Lower leg skin (tissue), 4 donors: ENCODE results near the gene CASP3. TPM values are rescaled to one million over a fixed set of nuclear protein-coding genes. Genes with fewer than 3 reads are reported as not detected.

Experiments
- DNase-seq, 2 donors: peaks; one replicate each; pipeline ENCODE4 v3.0.0-alpha.2; 2019; ENCODE audit warnings: low spot score in 2 of 2
- H3K4me3 ChIP-seq: fragments of 200-600 bp; sonication (generic); 2 replicates; pipeline ENCODE4 v1.5.1; 2017; ENCODE audit warnings: mild to moderate bottlenecking, low read depth; ENCODE audit not compliant: poor library complexity, severe bottlenecking
- CTCF ChIP-seq, 3 donors: fragments of 450-650 bp; IDR thresholded peaks; one replicate each; pipeline ENCODE4 v1.5.1; 2016; ENCODE audit warnings: antibody characterized with exemption in 3 of 3, mild to moderate bottlenecking in 3 of 3, moderate library complexity in 2 of 3
- POLR2A ChIP-seq, 2 donors: fragments of 450-650 bp; IDR thresholded peaks; one replicate each; pipeline ENCODE4 v1.6.1; 2016 to 2017; ENCODE audit warnings: antibody characterized with exemption in 2 of 2, mild to moderate bottlenecking in 1 of 2, moderate library complexity in 1 of 2
- WGBS, 2 donors: methylation state at CpG; one replicate each; pipeline ENCODE4 v1.1.5; 2018; 5-methylcytosine and 5-hydroxymethylcytosine counted together
- intact Hi-C: fragments of 100-400 bp; cut with DNase I; formaldehyde crosslinking; loops from one replicate; pipeline ENCODE4 v1.15.0; 2023; ENCODE audit warnings: low total_unique reads
- total RNA-seq, 4 donors: library from RNA; depleted of rRNA; stranded (reverse); fragments of >200 nt; gene quantifications; one replicate each; pipeline ENCODE4 v1.1.0, GENCODE V29; 2016

Gene CASP3
- total RNA-seq, 4 donors from 2014 or later: 10.2 to 18.4 (median 14.8) TPM

- H3K4me3 ChIP-seq: no peak overlapping the region
- intact Hi-C loops: no loop called here
- no peak for DNase-seq
- 85 to 91% methylated on average over 7 of the region's 7 CpGs for WGBS, 2 donors
- TF ChIP-seq CTCF (IDR thresholded peaks at IDR 0.05) (no peak), POLR2A (IDR thresholded peaks at IDR 0.05) (no peak)
These were observed 20.0 kb upstream of the CASP3 start for GRCh38 chr4:184669251-184669650.

DNA sequence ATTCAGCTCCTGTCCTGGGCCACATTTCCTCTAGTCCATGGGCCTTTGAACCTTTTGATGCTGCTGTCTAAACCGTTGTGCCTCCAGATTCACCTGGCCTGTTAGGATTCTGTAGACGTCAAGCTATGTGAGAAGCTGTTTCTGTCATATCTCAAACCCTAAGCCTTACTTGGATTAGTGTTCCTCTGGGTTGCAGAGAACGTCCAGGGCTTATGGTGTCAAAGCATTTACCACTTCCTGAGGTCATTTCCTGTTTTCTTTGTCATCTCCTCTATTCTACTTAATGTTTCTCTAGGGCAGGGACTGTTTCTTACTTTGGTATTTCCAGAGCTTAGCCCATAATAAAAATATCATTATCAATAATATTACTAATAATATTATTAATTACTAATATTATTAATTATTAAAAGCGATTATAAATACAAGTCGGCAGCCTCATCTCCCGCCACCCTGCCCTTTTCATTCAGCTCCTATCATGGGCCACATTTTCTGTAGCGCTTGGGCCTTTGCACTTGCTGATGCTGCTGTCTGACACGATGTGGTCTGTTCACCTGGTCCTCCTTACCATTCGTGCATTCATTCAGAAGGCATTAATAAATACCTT, 19.4 kb upstream of the CASP3 start:
- intact Hi-C loops: no loop called here

DNA sequence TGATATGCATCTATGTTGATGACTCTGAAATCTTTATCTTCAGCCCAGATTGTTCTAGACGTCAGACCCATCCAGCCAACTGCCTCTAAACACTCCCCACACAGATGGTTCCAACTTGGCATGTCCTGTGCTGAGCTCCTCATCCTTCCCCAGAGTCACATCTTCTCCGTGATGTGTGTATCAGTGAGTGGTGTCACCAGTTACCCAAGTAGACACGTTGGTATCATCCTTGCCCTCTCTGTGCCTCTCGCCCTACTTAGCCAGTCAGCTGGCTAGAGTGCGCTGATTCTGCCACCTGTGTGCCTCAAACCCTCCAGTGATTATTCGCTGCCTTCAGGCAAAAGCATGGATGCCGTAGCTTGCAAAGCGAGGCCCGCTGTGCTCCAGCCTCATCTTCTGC, 18.8 kb upstream of the CASP3 start:
- no peak for DNase-seq
- no peak overlapping the region for H3K4me3 ChIP-seq
- TF ChIP-seq POLR2A (IDR thresholded peaks at IDR 0.05): no peak
- no peak for TF ChIP-seq CTCF (IDR thresholded peaks at IDR 0.05)
- WGBS, 2 donors: 87 to 89% methylated on average over 9 of the region's 9 CpGs
- intact Hi-C loops: no loop called here

More for the DNA sequence above, 19.4 kb upstream of the CASP3 start:
- H3K4me3 ChIP-seq: no peak overlapping the region
- WGBS, 2 donors: 80 to 87% methylated on average over 9 of the region's 9 CpGs
- no peak for DNase-seq
- TF ChIP-seq CTCF (IDR thresholded peaks at IDR 0.05) (no peak), POLR2A (IDR thresholded peaks at IDR 0.05) (no peak)

DNA sequence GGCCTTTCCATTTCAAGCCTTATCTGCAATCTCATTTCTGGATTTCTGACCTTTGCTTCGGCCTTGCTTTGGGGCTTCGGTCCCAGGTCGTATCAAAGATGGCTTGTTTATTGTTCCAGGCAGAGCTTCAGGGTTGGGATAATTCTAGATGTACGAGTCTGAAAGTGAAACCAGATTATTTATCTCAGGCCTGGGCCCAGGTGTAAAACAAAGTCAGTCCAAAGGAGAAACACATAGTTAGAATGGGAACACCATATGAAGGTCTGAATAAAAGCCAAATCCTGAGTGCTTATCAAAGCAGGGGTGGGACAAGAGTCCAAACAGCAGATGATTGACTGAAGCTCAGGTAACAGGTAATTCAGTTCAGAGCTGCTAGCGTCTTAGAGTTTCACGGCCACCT, 17.4 kb upstream of the CASP3 start:
- intact Hi-C loops: no loop called here
- WGBS, 2 donors: 91 to 93% methylated on average over 6 of the region's 6 CpGs
- TF ChIP-seq CTCF (IDR thresholded peaks at IDR 0.05) (no peak), POLR2A (IDR thresholded peaks at IDR 0.05) (no peak)
- DNase-seq: no peak
- no peak overlapping the region for H3K4me3 ChIP-seq

DNA sequence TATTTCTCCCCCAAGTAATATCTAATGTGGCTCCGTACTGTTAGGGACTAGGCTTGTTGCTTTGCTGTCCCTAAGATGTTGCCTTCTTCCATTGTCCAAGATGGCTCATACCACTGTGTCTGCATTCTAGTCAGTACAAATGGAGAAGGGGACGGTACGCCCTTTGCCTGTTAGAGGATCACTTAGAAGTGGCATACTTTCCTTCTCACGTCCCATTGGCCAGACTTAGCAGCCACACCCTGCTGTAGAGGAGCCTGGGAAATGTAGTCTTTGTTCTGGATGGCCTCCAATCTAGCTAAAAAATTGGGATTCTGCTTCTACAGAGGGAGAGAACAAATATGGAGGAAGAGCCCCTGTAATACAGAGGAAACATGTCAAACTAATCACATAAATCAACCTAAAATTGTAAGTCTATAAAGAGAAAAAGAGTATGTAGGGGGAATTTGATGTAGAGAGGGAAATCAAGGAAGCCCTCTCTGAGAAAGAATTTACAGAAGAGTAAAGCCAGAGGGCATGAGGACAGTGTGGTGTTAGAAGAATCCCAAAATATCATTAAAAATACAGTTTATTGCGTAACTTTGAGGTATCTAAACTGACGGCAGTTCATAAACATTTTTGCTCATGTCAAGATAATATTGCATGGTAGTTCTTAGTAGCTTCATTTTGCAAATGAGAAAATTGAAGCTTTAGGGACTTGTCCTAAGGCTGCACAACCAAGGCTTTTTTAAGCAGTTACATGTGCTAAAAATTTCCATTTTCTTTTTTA, 15.4 kb upstream of the CASP3 start:
- intact Hi-C loops: no loop called here
- 65 to 71% methylated on average over 6 of the region's 6 CpGs for WGBS, 2 donors
- TF ChIP-seq CTCF (IDR thresholded peaks at IDR 0.05) (no peak), POLR2A (IDR thresholded peaks at IDR 0.05) (no peak)
- H3K4me3 ChIP-seq: no peak overlapping the region
- DNase-seq: no peak
